ENCODE measurements around the gene GCNT4. TPM values are rescaled to one million over a fixed set of nuclear protein-coding genes. Genes with fewer than 3 reads are reported as not detected.

The GCNT4 gene, protein sequence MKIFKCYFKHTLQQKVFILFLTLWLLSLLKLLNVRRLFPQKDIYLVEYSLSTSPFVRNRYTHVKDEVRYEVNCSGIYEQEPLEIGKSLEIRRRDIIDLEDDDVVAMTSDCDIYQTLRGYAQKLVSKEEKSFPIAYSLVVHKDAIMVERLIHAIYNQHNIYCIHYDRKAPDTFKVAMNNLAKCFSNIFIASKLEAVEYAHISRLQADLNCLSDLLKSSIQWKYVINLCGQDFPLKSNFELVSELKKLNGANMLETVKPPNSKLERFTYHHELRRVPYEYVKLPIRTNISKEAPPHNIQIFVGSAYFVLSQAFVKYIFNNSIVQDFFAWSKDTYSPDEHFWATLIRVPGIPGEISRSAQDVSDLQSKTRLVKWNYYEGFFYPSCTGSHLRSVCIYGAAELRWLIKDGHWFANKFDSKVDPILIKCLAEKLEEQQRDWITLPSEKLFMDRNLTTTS
- 1.6 and 3.0 TPM in 2 replicates for total RNA-seq

GRCh38 chr5:75052192-75053053 lies at the start of gene GCNT4:
Gene GCNT4, minus strand, starts transcription at chr5:75052558. Its CDS starts 22,521 bp downstream, at chr5:75030037.

Other genes starting within 250 kb of the GCNT4 start
- not detected in 2 replicates for gene FAM169A, start 186.2 kb downstream of the GCNT4 start, total RNA-seq
- gene ANKRD31, start 184.3 kb upstream of the GCNT4 start, total RNA-seq, result under 0.01 and 0.09 TPM in 2 replicates

Data from pericardium fibroblast (primary cell).